ENCODE data around the gene ITLN1. TPM values are rescaled to one million over a fixed set of nuclear protein-coding genes. Genes with fewer than 3 reads are reported as not detected.
"Not testable (repeated sequence)": the region's sequence is repeated elsewhere in the genome, so short reads cannot be mapped to it uniquely, and the experiment has no call there.

Gene ITLN1
- total RNA-seq, 1 donor from 2014 or later, result not detected

DNA sequence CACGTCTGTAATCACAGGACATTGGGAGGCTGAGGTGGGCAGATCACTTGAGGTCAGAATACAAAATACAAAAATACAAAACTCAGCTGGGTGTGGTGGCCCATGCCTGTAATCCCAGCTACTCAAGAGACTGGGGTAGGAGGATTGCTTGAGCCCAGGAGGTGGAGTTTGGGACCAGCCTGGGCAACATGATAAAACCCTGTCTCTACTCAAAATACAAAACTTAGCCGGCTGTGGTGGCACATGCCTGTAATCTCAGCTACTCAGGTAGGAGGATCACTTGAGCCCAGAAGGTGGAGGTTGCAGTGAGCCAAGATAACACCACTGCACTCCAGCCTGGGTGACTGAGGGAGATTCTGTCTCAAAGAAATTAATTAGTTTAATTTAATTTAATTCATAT lies 6.5 kb upstream of the ITLN1 start:
- TF ChIP-seq, protein P1, sequence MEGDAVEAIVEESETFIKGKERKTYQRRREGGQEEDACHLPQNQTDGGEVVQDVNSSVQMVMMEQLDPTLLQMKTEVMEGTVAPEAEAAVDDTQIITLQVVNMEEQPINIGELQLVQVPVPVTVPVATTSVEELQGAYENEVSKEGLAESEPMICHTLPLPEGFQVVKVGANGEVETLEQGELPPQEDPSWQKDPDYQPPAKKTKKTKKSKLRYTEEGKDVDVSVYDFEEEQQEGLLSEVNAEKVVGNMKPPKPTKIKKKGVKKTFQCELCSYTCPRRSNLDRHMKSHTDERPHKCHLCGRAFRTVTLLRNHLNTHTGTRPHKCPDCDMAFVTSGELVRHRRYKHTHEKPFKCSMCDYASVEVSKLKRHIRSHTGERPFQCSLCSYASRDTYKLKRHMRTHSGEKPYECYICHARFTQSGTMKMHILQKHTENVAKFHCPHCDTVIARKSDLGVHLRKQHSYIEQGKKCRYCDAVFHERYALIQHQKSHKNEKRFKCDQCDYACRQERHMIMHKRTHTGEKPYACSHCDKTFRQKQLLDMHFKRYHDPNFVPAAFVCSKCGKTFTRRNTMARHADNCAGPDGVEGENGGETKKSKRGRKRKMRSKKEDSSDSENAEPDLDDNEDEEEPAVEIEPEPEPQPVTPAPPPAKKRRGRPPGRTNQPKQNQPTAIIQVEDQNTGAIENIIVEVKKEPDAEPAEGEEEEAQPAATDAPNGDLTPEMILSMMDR (conservative IDR thresholded peaks at IDR 0.05; ENCODE audit: low read depth, low read length), result no peak
- no peak for DNase-seq (ENCODE audit: low read depth)
- no peak overlapping the region for H3K4me3 ChIP-seq (ENCODE audit: low read depth, low read length)

DNA sequence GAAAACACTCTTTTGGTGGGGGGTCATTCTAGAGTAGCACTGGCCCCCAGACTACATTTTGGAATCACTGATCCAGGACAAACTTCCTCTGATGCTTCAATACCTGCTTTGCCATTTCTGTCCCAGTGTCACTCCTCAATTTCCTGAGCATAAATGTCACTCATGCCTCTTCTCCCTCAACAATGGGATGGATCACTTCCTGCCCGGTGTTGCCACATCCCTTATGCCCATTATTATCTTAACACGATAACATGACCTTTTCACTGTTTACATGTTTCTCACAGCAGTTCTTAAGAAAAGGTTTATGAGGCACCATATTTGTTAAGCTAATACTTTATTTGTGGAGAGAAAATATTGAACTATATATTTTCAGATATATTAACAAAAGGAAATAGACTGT lies 3.9 kb upstream of the ITLN1 start:
- H3K4me3 ChIP-seq (ENCODE audit: low read depth, low read length), result no peak overlapping the region
- no peak for DNase-seq (ENCODE audit: low read depth)
- TF ChIP-seq, protein P1 (conservative IDR thresholded peaks at IDR 0.05; ENCODE audit: low read depth, low read length), result no peak

DNA sequence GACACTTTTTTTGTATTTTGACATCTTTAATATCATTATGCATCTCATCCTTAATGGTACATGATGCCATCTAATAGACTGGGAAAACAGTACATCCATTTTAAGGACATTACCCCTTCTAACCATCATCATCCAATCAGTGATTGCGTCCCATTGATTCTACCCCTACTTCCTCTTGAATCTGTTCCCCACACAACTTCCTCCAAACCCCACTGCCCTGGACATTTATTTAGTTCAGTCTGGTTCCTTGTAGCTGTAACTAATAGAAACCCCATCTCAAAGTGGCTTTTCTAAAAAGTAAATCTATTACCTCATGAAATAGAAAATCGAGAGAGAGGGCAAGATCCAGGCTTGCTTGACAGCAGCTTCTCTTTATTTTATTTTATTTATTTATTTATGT lies 2.1 kb upstream of the ITLN1 start:
- DNase-seq (ENCODE audit: low read depth), result no peak
- no peak overlapping the region for H3K4me3 ChIP-seq (ENCODE audit: low read depth, low read length)
- TF ChIP-seq, protein P1 (conservative IDR thresholded peaks at IDR 0.05; ENCODE audit: low read depth, low read length), result no peak

DNA sequence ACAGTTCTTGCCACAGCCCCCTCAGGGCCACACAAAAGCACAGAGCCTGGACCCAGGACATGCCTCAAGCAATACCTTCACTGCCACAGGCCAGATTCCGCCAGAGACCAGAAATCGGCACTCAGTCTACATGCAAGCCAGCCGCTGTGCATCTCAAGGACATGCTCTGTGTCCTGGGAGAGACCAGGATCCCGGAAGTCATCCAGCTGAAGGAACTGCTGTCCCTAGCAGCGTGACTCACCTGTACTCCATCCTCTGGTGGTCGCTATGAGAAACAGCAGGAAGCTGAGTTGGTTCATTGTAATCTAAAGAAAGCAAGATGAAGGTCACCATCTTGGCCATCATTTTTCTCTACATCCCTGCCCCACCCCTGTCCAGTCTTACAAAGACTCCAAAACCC lies 401 bp downstream of the ITLN1 start:
- TF ChIP-seq, protein P1 (conservative IDR thresholded peaks at IDR 0.05; ENCODE audit: low read depth, low read length), result no peak
- DNase-seq (ENCODE audit: low read depth), result no peak

DNA sequence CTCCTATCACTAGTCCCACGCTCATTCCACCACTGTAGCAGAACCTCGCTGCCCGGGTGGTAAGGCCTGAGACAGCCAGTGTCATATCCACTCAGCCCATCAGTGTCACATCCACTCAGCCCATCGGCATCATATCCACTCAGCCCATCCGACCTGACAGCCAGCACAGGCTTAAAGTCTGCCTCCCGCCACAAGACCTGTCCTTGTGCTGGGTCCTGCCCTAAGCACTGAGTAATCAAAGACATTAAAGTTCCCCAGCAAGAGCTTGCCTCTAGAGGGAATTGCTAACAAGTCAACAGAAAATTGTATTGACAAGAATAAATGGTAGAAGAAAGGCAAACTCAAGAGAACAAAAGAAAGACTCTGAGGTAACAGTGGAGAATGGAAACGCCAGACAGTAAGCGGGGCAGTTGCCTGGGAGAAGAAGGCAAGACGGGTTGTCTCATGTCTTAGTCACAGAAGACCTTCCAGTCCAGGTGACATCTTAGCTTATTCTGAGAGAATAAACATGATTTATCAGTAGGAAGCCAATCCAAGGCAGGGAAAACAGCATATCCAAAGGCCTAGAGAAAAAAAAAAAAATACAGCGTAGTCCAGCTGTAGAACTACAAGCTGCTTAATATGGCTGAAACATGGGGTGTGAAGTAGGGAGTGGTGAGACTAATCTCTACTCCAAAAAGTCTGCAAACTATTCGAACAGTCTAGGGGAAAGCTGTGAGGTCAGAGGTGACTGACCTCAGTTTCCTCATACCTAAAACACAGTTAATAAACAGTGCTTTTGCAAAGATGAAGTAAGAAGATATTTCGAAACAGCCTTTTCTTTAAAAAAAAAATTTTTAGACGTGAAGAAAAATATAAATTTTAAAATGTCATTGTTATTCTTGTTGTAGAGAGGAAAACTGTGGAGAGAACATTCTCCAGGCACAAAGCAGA lies 1.1 kb downstream of the ITLN1 start:
- H3K4me3 ChIP-seq (ENCODE audit: low read depth, low read length), result no peak overlapping the region
- TF ChIP-seq, protein P1 (conservative IDR thresholded peaks at IDR 0.05; ENCODE audit: low read depth, low read length), result no peak
- no peak for DNase-seq (ENCODE audit: low read depth)

More for the DNA sequence above, 401 bp downstream of the ITLN1 start:
- no peak overlapping the region for H3K4me3 ChIP-seq (ENCODE audit: low read depth, low read length)

DNA sequence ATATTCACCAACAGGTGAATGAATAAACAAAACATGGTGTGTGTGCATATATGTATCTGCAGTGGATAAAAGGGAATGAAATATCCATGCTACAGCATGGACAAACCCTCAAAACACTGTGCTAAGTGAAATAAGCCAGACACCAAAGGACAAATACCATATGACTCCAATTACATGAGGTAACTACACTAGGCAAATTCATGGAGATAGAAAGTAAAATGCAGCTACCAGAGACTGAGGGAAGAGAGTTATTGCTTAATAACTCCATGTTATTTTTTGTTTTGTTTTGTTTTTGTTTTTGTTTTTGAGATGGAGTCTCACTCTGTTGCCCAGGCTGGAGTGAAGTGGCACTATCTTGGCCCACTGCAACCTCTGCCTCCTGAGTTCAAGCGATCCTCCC lies 2.4 kb downstream of the ITLN1 start:
- no peak overlapping the region for H3K4me3 ChIP-seq (ENCODE audit: low read depth, low read length)
- TF ChIP-seq, protein P1 (conservative IDR thresholded peaks at IDR 0.05; ENCODE audit: low read depth, low read length), result no peak
- no peak for DNase-seq (ENCODE audit: low read depth)

DNA sequence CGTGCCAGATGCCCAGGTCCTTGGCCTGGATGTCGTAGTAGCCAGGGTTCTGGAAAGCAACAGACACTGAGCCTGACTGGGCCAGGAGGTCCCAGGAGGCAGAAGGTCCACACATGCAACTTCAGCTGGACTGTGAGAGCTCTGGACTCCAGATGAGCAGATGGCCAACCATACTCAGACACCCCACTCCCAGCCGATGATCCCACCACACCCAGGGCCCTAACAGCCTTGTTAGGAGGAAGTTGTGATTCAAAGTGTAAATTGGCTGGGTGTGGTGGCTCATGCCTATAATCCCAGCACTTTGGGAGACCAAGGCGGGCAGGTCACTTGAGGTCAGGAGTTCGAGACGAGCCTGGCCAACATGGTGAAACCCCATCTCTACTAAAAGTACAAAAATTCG lies 3.7 kb downstream of the ITLN1 start:
- not testable (repeated sequence) for H3K4me3 ChIP-seq (ENCODE audit: low read depth, low read length); DNase-seq (ENCODE audit: low read depth)

Data from epithelial cell of proximal tubule (primary cell).